Coronary artery (tissue), 2 donors: Measurements from ENCODE around the gene PID1.
A peak's percentile ranks its signal among the peaks of the same experiment; 100 is the strongest.

Experiments
- DNase-seq: peaks from one replicate; pipeline ENCODE4 v3.0.0-alpha.2; 2017; ENCODE audit warnings: low spot score
- H3K27ac ChIP-seq, 2 donors: fragments of 200-600 bp; sonication (generic); one replicate each; pipeline ENCODE4 v1.5.1; 2016 to 2019
- H3K4me3 ChIP-seq: fragments of 200-600 bp; sonication (generic); 2 replicates; pipeline ENCODE4 v1.5.1; 2016; ENCODE audit warnings: mild to moderate bottlenecking, moderate library complexity
- CTCF ChIP-seq: fragments of 200-600 bp; sonication (generic); IDR thresholded peaks from one replicate; pipeline ENCODE4 v1.5.1; 2019; ENCODE audit warnings: antibody characterized with exemption

PID1 gene

GRCh38 chr2:229133155-229133772 lies 137.8 kb downstream of the PID1 start:
- peak; percentile 24 for TF ChIP-seq CTCF
- Histone ChIP-seq H3K4me3 (no peak overlapping the region), H3K27ac (no peak overlapping the region)
- DNase-seq, result no peak

GRCh38 chr2:229132236-229132635 lies 138.9 kb downstream of the PID1 start:
- Histone ChIP-seq H3K4me3 (no peak overlapping the region), H3K27ac (no peak overlapping the region)
- DNase-seq, result no peak
- no peak for TF ChIP-seq CTCF

GRCh38 chr2:229130522-229130921 lies 140.6 kb downstream of the PID1 start:
- TF ChIP-seq CTCF, result no peak
- no peak overlapping the region for H3K27ac ChIP-seq
- H3K4me3 ChIP-seq, result no peak overlapping the region
- DNase-seq, result no peak

- TF ChIP-seq CTCF, result no peak
- H3K27ac ChIP-seq, result no peak overlapping the region
Measured at GRCh38 chr2:229129738-229130371, 141.2 kb downstream of the PID1 start.

GRCh38 chr2:229127471-229127870 lies 143.6 kb downstream of the PID1 start:
- DNase-seq, result no peak
- no peak for TF ChIP-seq CTCF

More at GRCh38 chr2:229129738-229130371, 141.2 kb downstream of the PID1 start:
- no peak for DNase-seq
- H3K4me3 ChIP-seq, result peak overlapping the region; percentile 0

GRCh38 chr2:229126066-229126465 lies 145.0 kb downstream of the PID1 start:
- DNase-seq, result no peak
- Histone ChIP-seq H3K27ac (no peak overlapping the region), H3K4me3 (no peak overlapping the region)
- no peak for TF ChIP-seq CTCF

More at GRCh38 chr2:229127471-229127870, 143.6 kb downstream of the PID1 start:
- no peak overlapping the region for H3K4me3 ChIP-seq
- no peak overlapping the region for H3K27ac ChIP-seq

- Histone ChIP-seq H3K27ac (no peak overlapping the region), H3K4me3 (no peak overlapping the region)
- TF ChIP-seq CTCF, result no peak
- no peak for DNase-seq
Measured at GRCh38 chr2:229124136-229124535, 147.0 kb downstream of the PID1 start.
